GM21381 (cell line): ENCODE results near the gene CCL23.
"Not testable (repeated sequence)": the region's sequence is repeated elsewhere in the genome, so short reads cannot be mapped to it uniquely, and the experiment has no call there.

ENCODE experiments used
- ATAC-seq: cut with Tn5 transposase; IDR thresholded peaks from one replicate; pipeline ENCODE4 v1.9.1; 2021; ENCODE audit warnings: mild to moderate bottlenecking, moderate library complexity; ENCODE audit not compliant: unreplicated experiment

Gene CCL23, protein sequence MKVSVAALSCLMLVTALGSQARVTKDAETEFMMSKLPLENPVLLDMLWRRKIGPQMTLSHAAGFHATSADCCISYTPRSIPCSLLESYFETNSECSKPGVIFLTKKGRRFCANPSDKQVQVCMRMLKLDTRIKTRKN

DNA sequence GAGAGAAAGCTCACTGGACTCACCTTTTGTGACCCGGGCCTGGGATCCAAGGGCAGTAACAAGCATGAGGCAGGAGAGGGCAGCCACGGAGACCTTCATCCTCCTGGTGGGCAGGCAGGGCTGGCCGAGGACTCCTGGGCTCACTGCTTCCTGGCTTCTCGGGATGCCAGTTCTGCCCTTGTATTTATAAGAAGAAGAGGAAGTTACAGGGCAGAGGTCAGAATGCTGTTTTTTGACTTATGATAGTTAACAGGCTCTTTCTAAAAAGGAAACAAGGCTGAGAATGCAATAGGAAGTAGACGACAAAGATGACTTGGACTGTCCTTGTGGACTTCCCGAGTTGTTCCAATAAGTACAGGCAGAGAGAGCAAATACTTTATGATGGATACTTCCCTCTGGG is at the start of gene CCL23:
Gene CCL23, minus strand, starts transcription at position 174 of the 400 bp plus-strand sequence. Its CDS starts 75 bp downstream, at position 99.
- ATAC-seq, result no peak

- no peak for ATAC-seq
These were observed 48.7 kb upstream of the CCL23 start for GRCh38 chr17:36066365-36066985.

DNA sequence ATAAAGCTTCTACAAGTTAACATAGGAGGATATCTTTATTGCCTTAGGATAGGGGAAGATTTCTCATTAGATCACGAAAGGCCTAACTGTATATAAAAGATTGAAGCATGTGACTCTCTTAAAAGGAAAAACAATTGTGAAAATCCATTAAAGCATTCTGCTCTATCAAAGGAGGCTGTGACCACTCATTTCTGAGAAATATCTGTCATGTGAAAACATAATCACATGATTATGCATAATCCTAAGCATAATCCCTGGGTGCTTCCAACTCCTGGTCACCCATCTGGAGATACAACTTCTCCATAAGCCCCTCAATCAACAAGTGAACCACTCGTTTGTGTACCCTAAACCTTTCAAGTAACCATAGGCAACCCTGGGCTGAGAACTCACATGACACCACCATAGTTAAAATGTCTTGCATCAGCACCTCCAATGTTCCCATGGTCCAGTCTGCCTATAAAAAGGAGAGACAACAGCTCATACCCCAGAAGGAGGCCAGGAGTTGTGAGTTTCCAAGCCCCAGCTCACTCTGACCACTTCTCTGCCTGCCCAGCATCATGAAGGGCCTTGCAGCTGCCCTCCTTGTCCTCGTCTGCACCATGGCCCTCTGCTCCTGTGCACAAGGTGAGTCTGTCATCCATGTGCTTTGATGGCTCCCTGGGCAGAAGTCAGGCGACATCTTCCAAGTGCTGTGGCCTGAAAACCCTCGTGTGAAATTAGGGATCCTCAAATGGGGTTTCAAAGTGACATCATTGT is 46.2 kb upstream of the CCL23 start, which contains the start of gene CCL18:
Gene CCL18, plus strand, starts transcription at position 487 of the 756 bp plus-strand sequence. Its CDS starts 71 bp downstream, at position 558.
- ATAC-seq, result no peak

DNA sequence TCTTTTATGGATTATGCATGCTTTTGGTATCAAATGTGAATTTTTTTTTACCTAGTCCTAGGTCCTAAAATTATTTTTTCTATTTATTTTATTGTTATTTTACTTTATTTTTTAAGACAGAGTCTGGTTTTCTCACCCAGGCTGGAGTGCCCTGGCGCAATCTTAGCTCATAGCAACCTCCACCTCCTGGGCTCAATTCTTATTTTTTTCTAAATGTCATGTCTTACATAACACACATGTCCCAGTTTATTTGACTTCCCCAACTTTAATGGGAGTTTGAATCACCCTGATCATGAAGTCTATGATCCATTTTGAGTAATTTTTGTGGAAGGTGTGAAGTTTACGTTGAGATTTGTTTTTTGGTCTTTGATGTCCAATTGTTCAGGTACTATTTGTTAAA is 43.0 kb upstream of the CCL23 start:
- ATAC-seq, result no peak

- no peak for ATAC-seq
These were observed 41.6 kb upstream of the CCL23 start for GRCh38 chr17:36059406-36059805.

DNA sequence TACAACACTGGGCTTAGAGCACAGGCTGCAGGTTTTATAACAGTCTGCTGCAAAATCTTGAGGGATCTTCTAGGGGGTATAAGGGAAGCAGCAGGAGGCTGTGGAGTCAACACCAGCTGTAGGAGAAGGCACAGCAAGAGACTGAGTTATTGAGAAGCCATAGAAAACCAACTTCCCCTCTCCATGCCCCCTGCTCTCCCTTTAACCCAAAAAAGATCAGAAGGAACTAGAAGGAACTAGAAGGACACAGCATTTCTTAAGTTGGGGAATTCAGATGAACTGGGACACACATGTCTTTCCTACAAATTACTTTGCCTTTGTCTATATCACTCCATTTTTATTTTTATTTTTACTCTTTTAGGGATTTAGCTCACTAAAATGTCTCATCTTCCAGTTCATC is 40.1 kb upstream of the CCL23 start:
- no peak for ATAC-seq

DNA sequence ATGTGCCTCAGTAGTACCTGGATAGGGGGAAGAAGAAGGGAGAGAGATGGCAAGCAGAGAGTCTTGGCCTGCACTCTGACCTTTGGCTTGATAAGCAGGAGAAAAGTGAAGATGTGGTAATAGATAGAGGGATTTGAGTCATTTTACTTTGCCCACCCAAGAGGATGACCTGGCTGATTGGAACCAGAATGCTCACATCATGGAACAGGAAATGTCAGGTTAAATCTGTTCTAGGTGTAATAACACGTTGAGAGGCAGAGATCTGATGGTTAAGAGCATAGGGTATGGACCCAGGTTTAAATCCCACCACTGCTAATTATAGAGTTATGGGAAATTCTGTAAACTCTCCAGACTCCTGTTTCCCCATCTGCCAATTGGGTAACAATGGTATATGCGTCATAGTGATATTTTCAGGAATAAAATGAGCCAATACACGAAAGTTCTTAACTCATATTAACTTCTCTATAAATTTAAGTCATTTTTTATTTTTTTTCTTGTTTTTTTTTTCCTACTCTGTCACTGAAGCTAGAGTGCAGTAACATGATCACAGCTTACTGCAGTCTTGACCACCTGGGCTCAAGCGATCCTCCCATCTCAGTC is 38.2 kb upstream of the CCL23 start:
- no peak for ATAC-seq

GRCh38 chr17:36055171-36055570 is 37.4 kb upstream of the CCL23 start:
- ATAC-seq, result no peak

DNA sequence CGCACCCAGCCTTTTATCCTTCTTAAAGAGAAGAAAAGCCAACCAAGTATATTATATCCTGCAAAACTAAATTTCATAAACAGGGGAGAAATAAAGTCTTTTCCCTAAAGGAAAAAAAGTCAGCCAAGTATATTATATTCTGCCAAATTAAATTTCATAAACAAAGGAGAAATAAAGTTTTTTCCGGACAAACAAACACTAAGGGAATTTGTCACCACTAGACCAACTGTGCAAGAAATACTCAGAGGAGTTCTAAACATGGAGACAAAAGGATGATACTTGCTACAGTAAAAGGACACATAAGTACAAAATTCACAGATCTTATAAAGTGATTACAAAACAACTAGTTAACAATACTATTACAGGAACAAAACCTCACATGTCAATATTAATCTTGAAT is 31.9 kb upstream of the CCL23 start:
- no peak for ATAC-seq

DNA sequence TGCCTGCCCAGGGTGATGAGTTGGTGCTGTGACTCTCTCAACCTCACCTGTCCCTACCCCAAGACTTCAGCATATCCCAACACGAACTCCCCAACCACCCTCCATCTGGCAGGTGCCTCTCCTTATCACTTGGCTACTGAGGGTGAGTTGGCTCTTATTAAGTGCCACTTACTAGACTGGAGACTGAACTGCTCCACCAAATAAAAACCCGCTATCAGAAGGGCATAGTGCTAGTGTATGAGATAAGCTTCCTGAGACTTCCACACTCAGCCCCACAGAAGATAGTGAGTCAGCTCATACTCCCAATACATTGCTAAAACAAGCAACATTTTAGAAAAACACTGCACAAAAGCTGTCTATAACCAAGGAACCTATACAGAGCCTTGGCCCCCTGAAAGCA is 30.3 kb upstream of the CCL23 start:
- no peak for ATAC-seq

GRCh38 chr17:36036235-36036634 is 18.5 kb upstream of the CCL23 start:
- no peak for ATAC-seq

- ATAC-seq, result no peak
These were observed 16.4 kb upstream of the CCL23 start for GRCh38 chr17:36034127-36034526.

- no peak for ATAC-seq
These were observed 13.2 kb upstream of the CCL23 start for GRCh38 chr17:36030956-36031355.

- ATAC-seq, result no peak
These were observed 10.0 kb upstream of the CCL23 start for GRCh38 chr17:36027761-36028160.

- no peak for ATAC-seq
These were observed 6.5 kb upstream of the CCL23 start for GRCh38 chr17:36024106-36024869.

DNA sequence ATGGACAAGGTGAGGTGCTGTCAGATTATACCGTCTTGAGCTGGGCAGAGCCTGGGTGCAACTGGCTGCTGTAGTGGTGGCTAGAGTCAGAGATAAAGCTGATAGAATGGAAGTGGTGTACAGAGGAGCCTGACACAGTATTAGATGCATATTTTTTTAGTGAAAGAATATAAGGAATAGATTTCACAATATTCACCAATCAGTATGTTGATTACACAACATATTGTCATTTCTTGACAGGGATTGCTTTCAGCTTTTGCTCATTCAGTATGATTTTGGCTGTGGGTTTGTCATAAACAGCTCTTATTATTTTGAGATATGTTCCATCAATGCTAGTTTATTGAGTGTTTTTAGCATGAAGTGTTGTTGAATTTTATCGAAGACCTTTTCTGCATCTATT is 1.7 kb upstream of the CCL23 start:
- ATAC-seq, result no peak

GRCh38 chr17:36016555-36016954 is 1.2 kb downstream of the CCL23 start:
- ATAC-seq, result no peak

DNA sequence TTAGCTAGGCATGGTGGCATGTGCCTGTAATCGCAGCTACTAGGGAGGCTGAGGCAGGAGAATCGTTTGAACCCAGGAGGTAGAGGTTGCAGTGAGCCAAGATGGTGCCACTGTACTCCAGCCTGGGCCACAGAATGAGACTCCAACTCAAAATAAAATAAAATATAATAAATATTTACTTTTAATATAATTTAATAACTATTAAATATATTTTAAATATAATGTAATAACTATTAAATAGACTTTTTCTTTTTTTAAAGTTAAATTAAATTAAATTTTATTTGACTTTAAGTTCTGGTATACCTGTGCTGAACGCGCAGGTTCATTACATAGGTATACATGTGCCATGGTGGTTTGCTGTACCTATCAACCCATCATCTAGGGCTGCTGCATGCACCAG is 1.9 kb downstream of the CCL23 start:
- ATAC-seq, result not testable (repeated sequence)

- ATAC-seq, result no peak
These were observed 2.8 kb downstream of the CCL23 start for GRCh38 chr17:36014946-36015345.

DNA sequence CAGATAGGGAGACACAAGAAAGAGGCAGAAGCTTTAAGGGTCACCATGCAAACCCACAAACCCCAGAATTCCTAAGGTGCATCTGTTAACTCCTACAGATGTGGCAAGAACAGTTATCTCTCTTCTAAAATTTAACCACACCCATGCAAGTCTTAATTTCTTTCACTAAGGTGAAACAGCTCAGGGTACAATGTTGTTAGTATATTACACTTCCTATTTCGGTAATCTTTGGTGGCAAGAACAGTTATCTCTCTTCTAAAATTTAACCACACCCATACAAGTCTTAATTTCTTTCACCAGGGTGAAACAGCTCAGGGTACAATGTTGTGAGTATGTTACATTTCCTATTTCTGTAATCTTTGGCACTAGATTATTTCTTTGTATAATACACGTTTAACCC is 6.6 kb downstream of the CCL23 start:
- no peak for ATAC-seq
